HEK293 (cell line): ENCODE results near the gene AIG1.

Source experiments
- CTCF ChIA-PET: fragments of 350-600 bp; formaldehyde crosslinking; extraction: SDS; loops from one replicate; lab custom pipeline; 2021; ENCODE audit warnings: antibody characterized with exemption; lab: Yijun Ruan, JAX
- POLR2A ChIA-PET: fragments of 300-600 bp; formaldehyde crosslinking; extraction: SDS; loops from one replicate; lab custom pipeline; 2020; ENCODE audit warnings: antibody characterized with exemption, inconsistent platforms; lab: Yijun Ruan, JAX
- H3K27ac ChIP-seq: fragments of 200-500 bp; sonication (Bioruptor generic); 2 replicates; pipeline ENCODE4 v1.5.1; 2014; ENCODE audit warnings: low read depth, low read length, control low read depth, inconsistent platforms; ENCODE audit errors: extremely low read depth
- H3K36me3 ChIP-seq, 2 experiments: fragments of 200-500 bp in 1 of 2; sonication (Bioruptor generic) in 1 of 2; 1 replicate in 1 of 2; 2 replicates in 1 of 2; pipeline ENCODE4 v1.5.1; 2014 to 2017; ENCODE audit warnings: inconsistent platforms in 2 of 2, low read length in 2 of 2; ENCODE audit not compliant: control insufficient read depth in 2 of 2, insufficient read depth in 1 of 2
- H3K4me1 ChIP-seq: fragments of 200-500 bp; sonication (Bioruptor generic); 2 replicates; pipeline ENCODE4 v1.5.1; 2014; ENCODE audit warnings: mild to moderate bottlenecking, low read length, inconsistent platforms; ENCODE audit not compliant: control insufficient read depth, insufficient read depth
- H3K4me3 ChIP-seq: 2 replicates; pipeline ENCODE4 v1.5.1; 2011; ENCODE audit warnings: low read depth, mild to moderate bottlenecking, control low read depth, low read length, moderate library complexity
- H3K9me3 ChIP-seq: fragments of 200-500 bp; sonication (Bioruptor generic); 2 replicates; pipeline ENCODE4 v1.5.1; 2014; ENCODE audit warnings: low read depth, low read length, inconsistent platforms; ENCODE audit not compliant: control insufficient read depth, insufficient read depth
- BCL11A ChIP-seq: fragments of 450-650 bp; formaldehyde crosslinking; IDR thresholded peaks from 2 replicates; pipeline ENCODE4 v1.5.1; 2016; ENCODE audit warnings: low read depth, missing biosample characterization, missing genetic modification characterization
- ZBTB1 ChIP-seq: fragments of 450-650 bp; formaldehyde crosslinking; IDR thresholded peaks from 2 replicates; pipeline ENCODE4 v1.5.1; 2016; ENCODE audit warnings: missing biosample characterization, missing genetic modification characterization
- ZNF174 ChIP-seq: fragments of 450-650 bp; formaldehyde crosslinking; IDR thresholded peaks from 2 replicates; pipeline ENCODE4 v1.5.0; 2017; ENCODE audit warnings: missing biosample characterization, mild to moderate bottlenecking, missing genetic modification characterization
- ZNF18 ChIP-seq: fragments of 450-650 bp; formaldehyde crosslinking; IDR thresholded peaks from 2 replicates; pipeline ENCODE4 v1.5.1; 2016; ENCODE audit warnings: missing biosample characterization, missing genetic modification characterization
- ZNF26 ChIP-seq: fragments of 450-650 bp; formaldehyde crosslinking; IDR thresholded peaks from 2 replicates; pipeline ENCODE4 v1.5.1; 2016; ENCODE audit warnings: missing biosample characterization, missing genetic modification characterization
- ZNF423 ChIP-seq: fragments of 450-650 bp; formaldehyde crosslinking; IDR thresholded peaks from 2 replicates; pipeline ENCODE4 v1.5.1; 2016; ENCODE audit warnings: missing biosample characterization, missing genetic modification characterization
- ZNF513 ChIP-seq: fragments of 450-650 bp; IDR thresholded peaks from 2 replicates; pipeline ENCODE4 v1.5.1; 2018; ENCODE audit warnings: missing biosample characterization, missing genetic modification characterization
- ZNF518A ChIP-seq: fragments of 450-650 bp; formaldehyde crosslinking; conservative IDR thresholded peaks from 2 replicates; pipeline ENCODE4 v1.5.1; 2016; ENCODE audit warnings: low read depth, missing biosample characterization, missing genetic modification characterization
- ZNF837 ChIP-seq: fragments of 450-650 bp; formaldehyde crosslinking; IDR thresholded peaks from 2 replicates; pipeline ENCODE4 v1.5.1; 2016; ENCODE audit warnings: missing biosample characterization, missing genetic modification characterization

The AIG1 gene

GRCh38 chr6:143224516-143224915 is 163.8 kb downstream of the AIG1 start:
- H3K4me3 ChIP-seq = no peak overlapping the region
- no peaks in the 10 kb centered on the region for H3K4me1 ChIP-seq
- no peaks in the 10 kb centered on the region for H3K9me3 ChIP-seq
- H3K27ac ChIP-seq = no peak overlapping the region
- H3K36me3 ChIP-seq = no peaks in the 10 kb centered on the region
- CTCF ChIA-PET = interaction anchor here (0.6 to 1.6 kb wide), 4 partner anchors 8 to 532 kb away, joined by 3 to 7 read pairs (median 4); no protein-coding TSS in a partner anchor
- no peak for TF ChIP-seq BCL11A (tag by site-specific recombination)
- TF ChIP-seq ZNF423 (tag by site-specific recombination) = no peak
- POLR2A ChIA-PET = interaction anchor here (0.7 kb wide), 1 partner anchor 500 kb away, joined by 3 read pairs; no protein-coding TSS in a partner anchor

- no peaks in the 10 kb centered on the region for H3K36me3 ChIP-seq
- H3K4me1 ChIP-seq = no peaks in the 10 kb centered on the region
- CTCF ChIA-PET = no interaction called here
- H3K27ac ChIP-seq = no peak overlapping the region
- TF ChIP-seq ZNF518A (tag by site-specific recombination) = no peak
- TF ChIP-seq ZNF174 (tag by site-specific recombination) = no peak
- no peak for TF ChIP-seq ZBTB1 (tag by site-specific recombination)
- no peak for TF ChIP-seq ZNF18
- POLR2A ChIA-PET = no interaction called here
- H3K4me3 ChIP-seq = no peak overlapping the region
- H3K9me3 ChIP-seq = no peaks in the 10 kb centered on the region
These were observed 165.2 kb downstream of the AIG1 start for GRCh38 chr6:143225929-143226328.

GRCh38 chr6:143227675-143228074 is 167.0 kb downstream of the AIG1 start:
- Histone ChIP-seq H3K4me1 (no peaks in the 10 kb centered on the region), H3K4me3 (no peak overlapping the region)
- TF ChIP-seq ZNF837 (tag by site-specific recombination) (no peak), ZNF26 (tag by site-specific recombination) (no peak), ZNF513 (tag by site-specific recombination) (no peak)
- TF ChIP-seq, all 188 proteins: peak for 0
- CTCF ChIA-PET = interaction anchor here (0.6 to 1.3 kb wide), 4 partner anchors 24 to 201 kb away, joined by 3 to 4 read pairs (median 4); no protein-coding TSS in a partner anchor
- H3K9me3 ChIP-seq = no peaks in the 10 kb centered on the region
- no peak overlapping the region for H3K27ac ChIP-seq
- POLR2A ChIA-PET = no interaction called here
- no peaks in the 10 kb centered on the region for H3K36me3 ChIP-seq
